Dendritic cell treated with granulocyte-macrophage colony-stimulating factor and Interleukin-4, amounts not matched to agents 40 ng/mL and 50 ng/mL, for 4 days (primary cell): ENCODE data around the gene RCL1.
"Not testable (repeated sequence)": the region's sequence is repeated elsewhere in the genome, so short reads cannot be mapped to it uniquely, and the experiment has no call there.

Source experiments
- H3K27ac Mint-ChIP-seq: one replicate; pipeline ENCODE4 v1.8.0; 2022; ENCODE audit warnings: mild to moderate bottlenecking, mixed read lengths
- H3K27me3 Mint-ChIP-seq: one replicate; pipeline ENCODE4 v1.8.0; 2022; ENCODE audit warnings: mild to moderate bottlenecking, mixed read lengths
- H3K36me3 Mint-ChIP-seq: one replicate; pipeline ENCODE4 v1.8.0; 2022; ENCODE audit warnings: low read depth, mixed read lengths
- H3K4me1 Mint-ChIP-seq: one replicate; pipeline ENCODE4 v1.8.0; 2022; ENCODE audit warnings: low read depth, mixed read lengths
- H3K4me3 Mint-ChIP-seq: one replicate; pipeline ENCODE4 v1.8.0; 2022; ENCODE audit warnings: mild to moderate bottlenecking, moderate library complexity, mixed read lengths
- H3K9me3 Mint-ChIP-seq: one replicate; pipeline ENCODE4 v1.8.0; 2022; ENCODE audit warnings: mixed read lengths
- intact Hi-C: fragments of 100-400 bp; cut with micrococcal nuclease; formaldehyde crosslinking; loops from one replicate; pipeline ENCODE4 v1.15.0; 2022

Gene RCL1

DNA sequence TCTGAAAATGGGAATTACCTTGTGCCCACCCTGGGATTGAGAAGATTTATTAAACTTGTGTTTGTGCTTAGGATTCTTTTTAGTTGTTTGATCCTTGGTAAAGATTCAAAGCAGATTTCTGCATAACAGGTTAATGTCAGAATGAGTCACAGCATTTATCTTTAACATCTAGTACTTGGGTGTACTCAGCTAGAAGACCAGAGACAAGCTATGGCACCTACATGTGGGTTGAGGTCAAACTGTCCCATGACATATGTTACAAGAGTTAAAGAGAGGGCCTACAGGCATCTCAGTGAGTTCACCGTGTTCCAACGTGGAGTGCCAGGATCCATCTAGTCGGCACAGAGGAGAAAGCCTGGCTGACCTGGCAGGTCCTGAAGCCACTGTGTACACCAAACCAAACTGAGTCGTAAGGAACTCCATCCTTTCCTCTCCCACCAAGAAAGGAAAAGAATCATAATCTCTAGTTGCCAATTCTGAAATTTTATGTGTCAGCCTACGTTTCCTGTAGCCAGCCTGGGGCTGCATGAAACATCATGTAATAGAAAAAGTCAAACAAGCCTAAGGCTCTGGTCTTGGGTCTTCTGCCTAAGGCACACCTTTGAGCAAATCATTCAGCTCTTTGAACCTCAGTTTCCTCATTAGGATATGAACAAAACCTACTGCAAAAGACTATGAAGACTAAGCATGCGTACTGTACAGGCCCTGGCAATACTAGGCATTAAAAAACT, 73.7 kb downstream of the RCL1 start:
- Mint-ChIP-seq H3K4me1 (no peaks in the 10 kb centered on the region), H3K36me3 (no peaks in the 10 kb centered on the region), H3K27ac (no peak overlapping the region), H3K9me3 (no peaks in the 10 kb centered on the region), H3K27me3 (no peaks in the 10 kb centered on the region), H3K4me3 (no peak overlapping the region)
- intact Hi-C loops = no loop called here

DNA sequence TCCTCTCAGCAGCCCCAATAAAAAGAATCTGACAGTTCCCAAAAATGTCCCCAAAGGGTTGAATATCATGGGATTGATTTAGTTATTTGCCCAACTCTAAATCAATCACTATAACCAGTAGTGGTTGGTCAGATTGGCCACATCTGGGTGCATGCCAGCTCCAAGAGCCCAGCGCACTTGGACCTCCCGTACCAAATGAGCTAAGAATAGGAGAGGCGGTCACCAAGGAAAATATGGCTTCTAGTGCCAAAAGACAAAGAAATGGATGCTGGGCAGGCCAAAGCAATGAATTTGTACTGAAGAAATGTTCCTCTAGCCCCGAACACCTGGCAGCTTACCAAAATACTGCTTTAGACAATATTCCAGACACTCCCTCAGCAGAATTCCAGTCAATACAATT, 80.3 kb downstream of the RCL1 start:
- no peaks in the 10 kb centered on the region for H3K27me3 Mint-ChIP-seq
- H3K36me3 Mint-ChIP-seq = no peaks in the 10 kb centered on the region
- H3K4me1 Mint-ChIP-seq = no peaks in the 10 kb centered on the region
- intact Hi-C loops = no loop called here
- no peak overlapping the region for H3K27ac Mint-ChIP-seq
- no peak overlapping the region for H3K4me3 Mint-ChIP-seq
- H3K9me3 Mint-ChIP-seq = no peaks in the 10 kb centered on the region

DNA sequence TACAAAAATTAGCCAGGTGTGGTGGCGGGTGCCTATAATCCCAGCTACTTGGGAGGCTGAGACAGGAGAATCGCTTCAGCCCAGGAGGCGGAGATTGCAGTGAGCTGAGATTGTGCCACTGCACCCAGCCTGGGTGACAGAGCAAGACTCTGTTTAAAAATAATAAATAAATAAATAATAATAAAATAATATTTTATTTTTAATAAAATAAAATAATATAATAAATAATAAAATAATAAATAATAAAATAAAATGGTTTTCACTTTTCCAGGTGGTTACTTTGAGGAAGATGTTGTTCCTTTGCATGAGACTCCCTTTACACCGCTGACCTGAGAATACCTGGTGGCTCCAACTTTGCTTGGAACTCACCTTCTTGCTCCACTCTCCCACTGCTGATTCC, 82.8 kb downstream of the RCL1 start:
- Mint-ChIP-seq H3K27me3 (no peaks in the 10 kb centered on the region), H3K27ac (no peak overlapping the region), H3K9me3 (no peaks in the 10 kb centered on the region), H3K4me3 (no peak overlapping the region), H3K4me1 (no peaks in the 10 kb centered on the region), H3K36me3 (no peaks in the 10 kb centered on the region)
- intact Hi-C loops = no loop called here

DNA sequence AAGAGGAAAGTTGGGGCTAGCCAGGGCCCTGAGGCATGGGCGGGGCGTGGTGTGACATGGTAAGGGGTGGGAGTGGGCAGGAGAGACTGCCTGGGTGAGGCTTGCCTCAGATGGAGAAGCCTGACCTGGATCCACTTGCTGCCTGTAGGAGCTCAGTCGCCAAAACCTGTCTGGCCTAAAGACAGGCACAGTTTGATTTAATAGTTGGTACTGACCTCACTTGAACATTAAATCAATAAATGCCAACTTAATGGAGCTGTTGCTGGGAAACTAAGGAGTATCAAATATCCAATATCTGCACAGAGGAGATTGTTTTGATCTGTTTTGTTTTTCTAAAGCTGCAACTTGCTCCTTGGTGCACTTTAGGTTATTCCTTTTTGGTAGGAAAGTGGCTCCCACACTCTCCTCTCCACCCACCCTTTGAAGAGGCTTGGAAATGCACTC, 86.4 kb downstream of the RCL1 start:
- Mint-ChIP-seq H3K4me1 (no peaks in the 10 kb centered on the region), H3K27ac (no peak overlapping the region), H3K27me3 (no peaks in the 10 kb centered on the region), H3K4me3 (no peak overlapping the region), H3K9me3 (no peaks in the 10 kb centered on the region), H3K36me3 (no peaks in the 10 kb centered on the region)
- intact Hi-C loops = no loop called here

DNA sequence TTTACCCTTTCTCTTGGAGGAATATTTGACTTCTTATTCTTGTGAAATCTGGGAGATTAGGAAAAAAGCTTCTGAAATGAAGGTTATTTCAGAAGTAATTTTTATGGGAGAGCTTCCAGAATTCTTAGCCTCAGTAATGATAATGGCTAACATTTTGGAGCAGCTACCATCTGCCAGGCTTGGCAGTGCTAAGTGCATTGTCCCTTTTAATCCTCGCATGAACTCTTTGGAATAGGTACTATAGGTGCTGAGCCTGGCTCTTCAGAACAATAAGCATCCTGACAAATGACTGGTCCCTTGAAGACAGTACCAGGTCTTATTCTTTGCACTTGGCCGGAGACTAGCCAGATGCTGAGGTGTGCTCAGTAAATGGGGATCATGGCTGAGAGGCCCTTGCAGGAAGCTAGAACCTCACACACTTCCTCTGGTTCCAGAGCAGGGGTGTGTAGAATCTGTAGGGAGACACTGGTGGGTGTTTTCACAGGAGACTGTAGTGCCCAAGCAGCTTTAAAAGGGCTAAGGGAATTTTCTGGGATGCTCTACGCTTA, 90.7 kb downstream of the RCL1 start:
- H3K4me3 Mint-ChIP-seq = no peak overlapping the region
- H3K36me3 Mint-ChIP-seq = no peaks in the 10 kb centered on the region
- no peak overlapping the region for H3K27ac Mint-ChIP-seq
- H3K4me1 Mint-ChIP-seq = no peaks in the 10 kb centered on the region
- H3K9me3 Mint-ChIP-seq = no peaks in the 10 kb centered on the region
- H3K27me3 Mint-ChIP-seq = no peaks in the 10 kb centered on the region
- intact Hi-C loops = no loop called here

DNA sequence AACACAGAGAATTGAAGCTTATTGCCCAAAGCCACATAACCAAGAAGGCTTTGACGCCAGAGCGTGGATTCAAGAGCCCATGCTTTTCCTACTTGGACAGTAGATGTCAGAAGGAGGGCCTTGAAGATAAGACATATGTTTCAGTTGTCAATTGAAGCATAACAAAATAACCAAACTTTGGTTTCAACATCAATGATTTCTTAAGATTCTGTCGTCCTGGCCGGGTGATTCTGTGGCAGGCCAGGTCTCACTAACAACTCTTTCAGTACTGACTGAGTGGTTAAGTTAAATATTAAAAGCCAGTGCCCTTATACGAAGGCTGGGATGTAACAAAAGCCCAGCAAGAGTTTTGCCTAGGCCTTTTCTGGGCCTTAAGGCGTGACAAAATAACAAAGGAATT, 94.0 kb downstream of the RCL1 start:
- no peaks in the 10 kb centered on the region for H3K27me3 Mint-ChIP-seq
- H3K4me3 Mint-ChIP-seq = no peak overlapping the region
- intact Hi-C loops = no loop called here
- H3K27ac Mint-ChIP-seq = no peak overlapping the region
- no peaks in the 10 kb centered on the region for H3K4me1 Mint-ChIP-seq
- H3K36me3 Mint-ChIP-seq = no peaks in the 10 kb centered on the region
- H3K9me3 Mint-ChIP-seq = no peaks in the 10 kb centered on the region

DNA sequence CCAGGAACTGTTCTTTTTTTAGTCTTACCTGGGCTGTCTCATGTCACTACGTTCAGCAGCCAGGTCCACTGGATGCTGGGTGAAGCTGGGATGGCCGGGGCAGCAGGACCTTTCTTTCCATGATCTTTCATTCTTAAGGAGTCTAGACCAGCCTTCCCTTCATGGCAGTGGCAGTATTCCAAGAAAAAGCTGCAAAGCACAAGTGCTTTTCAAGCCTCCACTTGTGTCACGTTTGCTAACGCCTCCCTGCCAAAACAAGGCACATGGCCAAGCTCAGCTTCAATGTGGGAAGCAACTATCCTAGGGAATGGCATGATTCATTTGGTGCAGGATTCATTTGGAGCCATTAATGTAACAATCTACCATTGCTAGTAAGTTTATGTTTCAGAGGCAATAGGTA, 94.8 kb downstream of the RCL1 start:
- Mint-ChIP-seq H3K9me3 (no peaks in the 10 kb centered on the region), H3K36me3 (no peaks in the 10 kb centered on the region), H3K27ac (no peak overlapping the region), H3K4me1 (no peaks in the 10 kb centered on the region), H3K4me3 (no peak overlapping the region), H3K27me3 (no peaks in the 10 kb centered on the region)
- intact Hi-C loops = no loop called here

DNA sequence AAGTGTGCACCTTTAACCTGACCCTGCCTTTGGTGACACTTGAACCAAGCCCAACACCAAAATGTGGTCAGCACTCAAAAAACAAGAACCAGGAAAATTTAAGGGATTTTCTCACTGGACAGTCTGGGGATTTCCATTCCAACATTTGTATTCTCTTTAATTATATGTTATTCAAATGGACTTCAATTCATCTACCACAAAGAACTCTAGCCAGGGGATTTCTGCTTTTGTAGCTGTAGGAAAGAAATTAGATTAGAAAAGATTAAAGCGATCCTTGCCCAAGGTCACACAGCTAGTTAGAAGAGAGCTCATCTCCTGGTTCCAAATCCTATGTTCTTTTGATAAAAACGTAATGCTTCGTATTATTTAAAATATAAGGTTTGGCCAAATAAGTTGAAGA, 97.5 kb downstream of the RCL1 start:
- H3K9me3 Mint-ChIP-seq = no peaks in the 10 kb centered on the region
- intact Hi-C loops = no loop called here
- no peak overlapping the region for H3K4me3 Mint-ChIP-seq
- H3K27ac Mint-ChIP-seq = no peak overlapping the region
- no peaks in the 10 kb centered on the region for H3K36me3 Mint-ChIP-seq
- H3K4me1 Mint-ChIP-seq = peaks cover 7% of the 10 kb centered on the region
- H3K27me3 Mint-ChIP-seq = no peaks in the 10 kb centered on the region

DNA sequence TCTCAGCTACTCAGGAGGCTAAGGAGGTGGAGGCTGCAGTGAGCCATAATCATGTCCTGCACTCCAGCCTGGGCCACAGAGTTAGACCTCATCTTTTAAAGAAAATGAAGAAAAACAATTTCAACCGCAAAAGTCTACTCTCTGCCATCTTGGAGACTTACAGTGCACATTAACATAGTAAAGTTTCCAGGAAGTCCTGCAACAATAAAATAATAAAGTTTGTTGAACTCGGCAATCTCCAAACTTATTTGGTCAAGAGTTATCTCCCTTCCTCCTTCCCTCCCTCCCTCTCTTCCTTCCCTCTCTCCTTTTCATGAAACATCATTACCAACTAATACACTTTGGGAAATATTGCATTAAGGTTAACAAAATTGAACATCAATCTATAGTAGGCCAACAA, 98.2 kb downstream of the RCL1 start:
- H3K4me3 Mint-ChIP-seq = no peak overlapping the region

DNA sequence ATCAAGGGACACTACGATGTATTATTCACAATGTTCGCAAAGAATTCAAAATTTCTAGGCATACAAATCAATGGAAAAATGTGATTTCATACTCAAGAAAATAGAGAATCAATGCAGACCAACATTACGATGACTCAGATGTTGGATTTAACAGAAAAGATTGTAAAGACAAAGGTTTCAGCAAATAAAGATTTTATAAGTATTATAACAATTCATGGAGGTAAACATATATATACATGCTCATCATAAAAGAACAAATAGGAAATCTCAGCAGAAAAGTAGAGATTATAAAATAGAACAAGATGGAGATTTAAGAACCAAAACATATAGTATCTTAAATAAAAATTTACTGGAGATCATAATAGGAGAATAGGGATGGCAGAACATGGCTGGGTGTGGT, 98.9 kb downstream of the RCL1 start:
- H3K27me3 Mint-ChIP-seq = no peaks in the 10 kb centered on the region
- peaks cover 7% of the 10 kb centered on the region for H3K4me1 Mint-ChIP-seq
- H3K36me3 Mint-ChIP-seq = no peaks in the 10 kb centered on the region
- H3K4me3 Mint-ChIP-seq = no peak overlapping the region
- no peaks in the 10 kb centered on the region for H3K9me3 Mint-ChIP-seq
- intact Hi-C loops = no loop called here
- no peak overlapping the region for H3K27ac Mint-ChIP-seq

More for the DNA sequence above, 98.2 kb downstream of the RCL1 start:
- Mint-ChIP-seq H3K27ac (no peak overlapping the region), H3K27me3 (no peaks in the 10 kb centered on the region), H3K36me3 (no peaks in the 10 kb centered on the region), H3K9me3 (no peaks in the 10 kb centered on the region), H3K4me1 (peaks cover 7% of the 10 kb centered on the region)
- intact Hi-C loops = no loop called here

DNA sequence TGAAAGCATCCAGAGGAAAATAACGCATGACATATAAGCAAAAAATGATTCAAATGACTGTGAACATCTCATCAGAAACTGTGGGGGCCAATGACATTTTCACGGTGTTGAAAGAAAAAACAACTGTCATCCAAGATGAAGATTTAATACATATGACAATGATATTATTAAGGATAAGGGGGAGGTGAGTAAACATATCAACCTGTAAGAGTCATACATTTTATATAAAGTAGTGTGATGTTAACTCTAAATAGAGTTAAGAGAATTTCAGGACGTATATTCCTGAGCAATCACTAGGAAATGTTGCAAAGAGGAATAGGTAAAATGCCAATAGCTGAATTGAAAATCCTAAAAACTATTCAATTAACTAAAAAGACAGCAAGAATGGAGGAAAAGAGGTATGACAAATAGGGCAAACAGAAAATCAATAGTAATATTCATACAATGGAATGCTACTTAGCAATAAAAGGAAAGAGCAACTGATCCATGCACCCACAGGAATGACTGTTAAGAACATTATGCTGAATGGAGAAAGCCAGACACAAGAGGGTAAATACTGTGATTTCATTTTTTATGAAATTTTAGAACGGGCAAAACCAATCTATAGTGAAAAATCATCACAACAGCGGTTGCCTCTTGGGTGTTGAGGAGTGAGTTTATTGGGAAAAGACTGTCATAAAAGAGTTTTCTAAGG, 99.9 kb downstream of the RCL1 start:
- Mint-ChIP-seq H3K4me1 (peaks cover 7% of the 10 kb centered on the region), H3K27me3 (no peaks in the 10 kb centered on the region), H3K36me3 (no peaks in the 10 kb centered on the region), H3K9me3 (no peaks in the 10 kb centered on the region), H3K4me3 (no peak overlapping the region), H3K27ac (no peak overlapping the region)
- intact Hi-C loops = no loop called here

DNA sequence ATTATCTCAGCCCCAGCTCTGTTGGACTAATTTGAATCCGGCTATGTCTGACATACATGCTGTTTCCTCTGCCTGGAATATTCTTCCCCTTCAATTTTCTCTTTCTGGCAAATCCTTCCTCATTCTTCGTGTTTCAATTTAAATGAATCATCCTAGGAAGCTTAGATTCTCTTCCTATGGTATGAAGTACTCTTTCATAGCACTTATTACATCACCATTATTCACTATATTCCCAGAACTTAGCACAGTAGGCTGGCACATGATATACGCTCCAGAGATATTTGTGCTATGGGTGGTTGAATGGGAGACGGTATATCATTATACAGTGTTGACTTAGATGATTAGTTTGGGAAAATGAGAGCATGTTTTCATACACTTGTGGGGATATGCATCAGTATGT, 101.3 kb downstream of the RCL1 start:
- intact Hi-C loops = no loop called here
- H3K27ac Mint-ChIP-seq = no peak overlapping the region

DNA sequence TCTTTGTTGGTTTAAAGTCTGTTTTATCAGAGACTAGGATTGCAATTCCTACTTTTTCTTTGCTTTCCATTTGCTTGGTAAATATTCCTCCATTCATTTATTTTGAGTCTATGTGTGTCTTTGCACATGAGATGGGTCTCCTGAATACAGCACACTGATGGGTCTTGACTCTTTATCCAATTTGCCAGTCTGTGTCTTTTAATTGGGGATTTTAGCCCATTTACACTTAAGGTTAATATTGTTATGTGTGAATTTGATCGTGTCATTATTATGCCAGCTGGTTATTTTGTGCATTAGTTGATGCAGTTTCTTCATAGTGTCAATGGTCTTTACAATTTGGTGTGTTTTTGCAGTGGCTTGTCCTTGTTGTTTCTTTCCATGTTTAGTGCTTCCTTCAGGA, 107.1 kb downstream of the RCL1 start:
- H3K4me3 Mint-ChIP-seq, H3K27me3 Mint-ChIP-seq, H3K27ac Mint-ChIP-seq, intact Hi-C loops, H3K36me3 Mint-ChIP-seq: not testable (repeated sequence)
- peaks cover 23% of the 10 kb centered on the region for H3K9me3 Mint-ChIP-seq
- H3K4me1 Mint-ChIP-seq = peaks cover 12% of the 10 kb centered on the region

More for the DNA sequence above, 101.3 kb downstream of the RCL1 start:
- Mint-ChIP-seq H3K27me3 (no peaks in the 10 kb centered on the region), H3K9me3 (peaks cover 3% of the 10 kb centered on the region), H3K36me3 (no peaks in the 10 kb centered on the region), H3K4me1 (peaks cover 7% of the 10 kb centered on the region), H3K4me3 (no peak overlapping the region)

DNA sequence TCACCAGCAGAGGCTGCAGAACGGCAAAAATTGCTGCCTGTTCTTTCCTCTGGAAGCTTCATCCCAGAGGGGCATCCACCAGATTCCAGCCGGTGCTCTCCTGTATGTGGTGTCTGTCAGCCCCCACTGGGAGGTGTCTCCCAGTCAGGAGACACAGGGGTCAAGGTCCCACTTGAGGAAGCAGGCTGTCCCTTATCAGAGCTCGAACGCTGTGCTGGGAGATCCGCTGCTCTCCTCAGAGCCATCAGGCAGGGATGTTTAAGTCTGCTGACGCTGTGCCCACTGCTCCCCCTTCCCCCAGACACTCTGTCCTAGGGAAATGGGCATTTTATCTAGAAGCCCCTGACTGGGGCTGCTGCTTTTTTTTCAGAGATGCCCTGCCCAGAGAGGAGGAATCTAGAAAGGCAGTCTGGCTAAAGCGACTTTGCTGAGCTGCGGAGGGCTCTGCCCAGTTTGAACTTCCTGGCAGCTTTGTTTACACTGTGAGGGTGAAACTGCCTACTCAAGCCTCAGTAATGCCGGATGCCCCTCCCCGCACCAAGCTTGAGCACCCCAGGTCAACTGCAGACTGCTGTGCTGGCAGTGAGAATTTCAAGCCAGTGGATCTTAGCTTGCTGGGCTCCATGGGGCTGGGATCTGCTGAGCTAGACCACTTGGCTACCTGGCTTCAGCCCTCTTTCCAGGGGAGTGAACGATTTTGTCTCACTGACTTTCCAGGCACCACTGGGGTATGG, 108.8 kb downstream of the RCL1 start:
- Mint-ChIP-seq H3K4me3 (peak overlapping the region; percentile 56), H3K27ac (peak overlapping the region; percentile 62), H3K9me3 (peaks cover 23% of the 10 kb centered on the region), H3K4me1 (peaks cover 12% of the 10 kb centered on the region)
- H3K36me3 Mint-ChIP-seq, H3K27me3 Mint-ChIP-seq, intact Hi-C loops: not testable (repeated sequence)
